SK-N-MC (cell line): ENCODE data around the gene MAGI1.

Experiments
- EZH2 ChIP-seq: fragments of 200-600 bp; sonication (generic); IDR thresholded peaks from one replicate; pipeline ENCODE4 v1.6.1; 2017; ENCODE audit warnings: antibody characterized with exemption
- FOXP2 ChIP-seq: optimal IDR thresholded peaks from 2 replicates; pipeline ENCODE3; 2011; ENCODE audit warnings: mild to moderate bottlenecking, moderate library complexity; ENCODE audit not compliant: insufficient read depth; ENCODE audit errors: extremely low read length, control extremely low read depth
- POLR2AphosphoS5 ChIP-seq: IDR thresholded peaks from 2 replicates; pipeline ENCODE4 v1.6.1; 2012; ENCODE audit warnings: mild to moderate bottlenecking, low read depth, low read length, borderline replicate concordance

- TF ChIP-seq FOXP2 (no peak), POLR2AphosphoS5 (no peak), EZH2 (no peak)
Measured at GRCh38 chr3:65532215-65532614, 506.5 kb downstream of the MAGI1 start.
